ENCODE data around the gene MMP15.
"Not testable (repeated sequence)": the region's sequence is repeated elsewhere in the genome, so short reads cannot be mapped to it uniquely, and the experiment has no call there.

The MMP15 gene

GRCh38 chr16:58094026-58094425, 68.5 kb downstream of the MMP15 start:
- no peak for DNase-seq

DNA sequence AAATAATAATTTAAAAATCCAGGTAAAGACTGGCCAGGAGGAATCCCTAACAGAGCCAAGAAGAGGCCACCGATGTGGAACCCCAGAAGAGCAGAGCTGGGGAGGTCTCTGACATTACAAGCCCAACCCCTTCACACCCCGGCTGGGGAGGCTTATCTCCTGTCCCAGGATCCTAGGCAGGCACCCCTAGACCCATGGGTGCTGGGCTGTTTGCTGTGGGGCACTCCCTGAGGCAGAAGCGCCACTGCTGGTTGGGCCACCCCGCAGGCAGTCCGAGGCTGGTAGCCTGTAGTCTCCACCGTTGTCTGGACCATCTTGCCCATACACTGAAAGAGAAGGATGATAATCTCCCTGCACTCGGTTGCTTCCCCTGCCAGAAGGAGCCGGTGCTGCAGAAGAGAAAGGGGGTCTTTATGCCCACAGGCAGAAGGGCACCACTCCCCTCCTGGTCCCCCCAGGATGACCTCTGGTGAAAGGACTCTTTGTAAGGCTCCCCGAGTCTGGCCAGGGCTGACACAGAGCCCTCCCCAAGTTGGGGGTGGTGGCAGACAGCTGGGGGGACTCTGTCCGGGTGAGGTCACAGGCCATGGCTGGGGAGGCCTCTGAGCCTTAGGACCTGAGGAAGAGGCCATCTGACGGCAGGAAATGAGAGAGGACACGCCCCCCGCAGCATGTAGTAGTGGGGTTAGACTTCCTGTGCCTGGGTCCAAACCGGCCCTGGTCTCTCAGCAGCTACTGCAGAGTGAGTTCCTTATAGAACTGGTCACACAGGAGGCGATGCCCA, 69.4 kb downstream of the MMP15 start:
- DNase-seq = no peak

DNA sequence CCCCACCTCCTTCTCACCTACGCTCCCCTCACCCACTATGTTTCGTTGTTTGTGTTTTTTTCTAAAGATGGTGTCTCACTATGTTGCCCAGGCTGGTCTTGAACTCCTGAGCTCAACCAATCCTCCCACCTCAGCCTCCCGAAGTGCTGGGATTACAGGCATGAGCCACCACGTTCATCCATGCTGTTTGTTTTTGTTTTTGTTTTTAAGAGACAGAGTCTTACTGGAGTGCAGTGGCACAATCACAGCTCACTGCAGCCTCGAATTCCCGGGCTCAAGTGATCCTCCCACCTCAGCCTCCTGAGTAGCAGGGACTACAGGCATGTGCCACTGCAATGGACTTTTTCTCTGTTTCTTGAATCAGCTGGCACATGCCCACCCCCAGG, 70.0 kb downstream of the MMP15 start:
- DNase-seq = not testable (repeated sequence)

GRCh38 chr16:58096249-58096648, 70.7 kb downstream of the MMP15 start:
- no peak for DNase-seq

Measured in NCI-H526 treated with DMSO at 0.1 percent for 48 hours (cell line).